A549 (cell line): ENCODE measurements around the gene SVIP.

Experiments
- CTCF ChIP-seq: fragments of >200 bp; sonication (Bioruptor Twin); formaldehyde crosslinking; IDR thresholded peaks from 3 replicates; pipeline ENCODE4 v1.5.1; 2016
- HOXA7 ChIP-seq: fragments of 250-450 bp; sonication (Bioruptor Pico); IDR thresholded peaks from 2 replicates; pipeline ENCODE4 v1.5.0; 2020; ENCODE audit warnings: mild to moderate bottlenecking, moderate library complexity

- TF ChIP-seq CTCF (no peak), HOXA7 (no peak)
These were observed 33.7 kb downstream of the SVIP start for GRCh38 chr11:22795914-22796313.
